ENCODE measurements around the gene IQUB.

DNA sequence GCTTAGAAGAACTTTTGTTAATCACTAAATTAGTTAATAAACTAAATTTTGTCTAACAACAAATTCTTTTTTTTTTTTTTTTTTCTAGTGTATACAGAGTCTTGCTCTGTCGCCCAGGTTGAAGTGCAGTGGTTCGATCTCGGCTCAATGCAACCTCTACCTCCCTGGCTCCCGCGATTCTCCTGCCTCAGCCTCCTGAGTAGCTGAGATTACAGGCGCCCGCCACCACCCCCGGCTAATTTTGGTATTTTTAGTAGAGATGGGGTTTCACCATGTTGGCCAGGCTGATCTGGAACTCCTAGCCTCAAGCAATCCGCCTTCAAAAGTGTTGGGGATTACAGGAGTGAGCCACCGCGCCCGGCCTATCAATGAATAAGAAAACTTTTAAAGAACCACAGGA is 1.1 kb upstream of the IQUB start:
- TF ChIP-seq, protein P1, sequence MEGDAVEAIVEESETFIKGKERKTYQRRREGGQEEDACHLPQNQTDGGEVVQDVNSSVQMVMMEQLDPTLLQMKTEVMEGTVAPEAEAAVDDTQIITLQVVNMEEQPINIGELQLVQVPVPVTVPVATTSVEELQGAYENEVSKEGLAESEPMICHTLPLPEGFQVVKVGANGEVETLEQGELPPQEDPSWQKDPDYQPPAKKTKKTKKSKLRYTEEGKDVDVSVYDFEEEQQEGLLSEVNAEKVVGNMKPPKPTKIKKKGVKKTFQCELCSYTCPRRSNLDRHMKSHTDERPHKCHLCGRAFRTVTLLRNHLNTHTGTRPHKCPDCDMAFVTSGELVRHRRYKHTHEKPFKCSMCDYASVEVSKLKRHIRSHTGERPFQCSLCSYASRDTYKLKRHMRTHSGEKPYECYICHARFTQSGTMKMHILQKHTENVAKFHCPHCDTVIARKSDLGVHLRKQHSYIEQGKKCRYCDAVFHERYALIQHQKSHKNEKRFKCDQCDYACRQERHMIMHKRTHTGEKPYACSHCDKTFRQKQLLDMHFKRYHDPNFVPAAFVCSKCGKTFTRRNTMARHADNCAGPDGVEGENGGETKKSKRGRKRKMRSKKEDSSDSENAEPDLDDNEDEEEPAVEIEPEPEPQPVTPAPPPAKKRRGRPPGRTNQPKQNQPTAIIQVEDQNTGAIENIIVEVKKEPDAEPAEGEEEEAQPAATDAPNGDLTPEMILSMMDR (conservative IDR thresholded peaks at IDR 0.05; ENCODE audit: low read depth, low read length), result no peak
- TF ChIP-seq EZH2 (IDR thresholded peaks at IDR 0.05; ENCODE audit: low read length, unreplicated experiment), result no peak

Measured in PC-3 (cell line).